ENCODE data around the gene USP10. TPM values are rescaled to one million over a fixed set of nuclear protein-coding genes. Genes with fewer than 3 reads are reported as not detected.

USP10 gene
- total RNA-seq, 1 experiment from 2014 or later = 51.1 TPM

- no peak for DNase-seq (ENCODE audit: low read depth)
Measured at GRCh38 chr16:84800158-84800978, 100.6 kb downstream of the USP10 start.

GRCh38 chr16:84803146-84803545 is 103.3 kb downstream of the USP10 start:
- no peak for DNase-seq (ENCODE audit: low read depth)

- DNase-seq (ENCODE audit: low read depth) = no peak
Measured at GRCh38 chr16:84804326-84804725, 104.5 kb downstream of the USP10 start.

GRCh38 chr16:84806256-84806889 is 106.6 kb downstream of the USP10 start:
- peak; percentile 99 for DNase-seq (ENCODE audit: low read depth)

- DNase-seq (ENCODE audit: low read depth) = no peak
Measured at GRCh38 chr16:84806890-84807258, 107.1 kb downstream of the USP10 start.

GRCh38 chr16:84807776-84808175 is 108.0 kb downstream of the USP10 start:
- no peak for DNase-seq (ENCODE audit: low read depth)

- no peak for DNase-seq (ENCODE audit: low read depth)
Measured at GRCh38 chr16:84808826-84809225, 109.0 kb downstream of the USP10 start.

- peak; percentile 97 for DNase-seq (ENCODE audit: low read depth)
Measured at GRCh38 chr16:84810518-84811273, 110.9 kb downstream of the USP10 start.

- no peak for DNase-seq (ENCODE audit: low read depth)
Measured at GRCh38 chr16:84811529-84811928, 111.7 kb downstream of the USP10 start.

GRCh38 chr16:84813141-84813934 is 113.5 kb downstream of the USP10 start:
- no peak for DNase-seq (ENCODE audit: low read depth)

GRCh38 chr16:84815462-84815861 is 115.7 kb downstream of the USP10 start:
- no peak for DNase-seq (ENCODE audit: low read depth)

- no peak for DNase-seq (ENCODE audit: low read depth)
Measured at GRCh38 chr16:84816023-84816422, 116.2 kb downstream of the USP10 start.

GRCh38 chr16:84816485-84816884 is 116.7 kb downstream of the USP10 start:
- DNase-seq (ENCODE audit: low read depth) = no peak

GRCh38 chr16:84817206-84817605 is 117.4 kb downstream of the USP10 start:
- no peak for DNase-seq (ENCODE audit: low read depth)

- DNase-seq (ENCODE audit: low read depth) = no peak
Measured at GRCh38 chr16:84817613-84818012, 117.8 kb downstream of the USP10 start.

GRCh38 chr16:84818133-84818532 is 118.3 kb downstream of the USP10 start:
- DNase-seq (ENCODE audit: low read depth) = no peak

- DNase-seq (ENCODE audit: low read depth) = no peak
Measured at GRCh38 chr16:84818989-84819643, 119.3 kb downstream of the USP10 start.

- peak; percentile 88 for DNase-seq (ENCODE audit: low read depth)
Measured at GRCh38 chr16:84819644-84820304, 120.0 kb downstream of the USP10 start, which contains the start of gene CRISPLD2. TSS of gene CRISPLD2 (plus strand) at chr16:84819985. CDS start at chr16:84838496, 18,511 bp downstream.

- no peak for DNase-seq (ENCODE audit: low read depth)
Measured at GRCh38 chr16:84820305-84820684, 120.5 kb downstream of the USP10 start.

- DNase-seq (ENCODE audit: low read depth) = no peak
Measured at GRCh38 chr16:84820771-84821170, 121.0 kb downstream of the USP10 start.

- no peak for DNase-seq (ENCODE audit: low read depth)
Measured at GRCh38 chr16:84821179-84821578, 121.4 kb downstream of the USP10 start.
